22Rv1 (cell line): ENCODE results near the gene ATRNL1.

Experiments used
- CTCF ChIP-seq: fragments of 450-650 bp; IDR thresholded peaks from 2 replicates; pipeline ENCODE4 v1.5.1; 2017; ENCODE audit warnings: mild to moderate bottlenecking
- ZFX ChIP-seq: fragments of 450-650 bp; IDR thresholded peaks from 2 replicates; pipeline ENCODE4 v1.6.1; 2017; ENCODE audit warnings: antibody characterized with exemption, borderline replicate concordance

DNA sequence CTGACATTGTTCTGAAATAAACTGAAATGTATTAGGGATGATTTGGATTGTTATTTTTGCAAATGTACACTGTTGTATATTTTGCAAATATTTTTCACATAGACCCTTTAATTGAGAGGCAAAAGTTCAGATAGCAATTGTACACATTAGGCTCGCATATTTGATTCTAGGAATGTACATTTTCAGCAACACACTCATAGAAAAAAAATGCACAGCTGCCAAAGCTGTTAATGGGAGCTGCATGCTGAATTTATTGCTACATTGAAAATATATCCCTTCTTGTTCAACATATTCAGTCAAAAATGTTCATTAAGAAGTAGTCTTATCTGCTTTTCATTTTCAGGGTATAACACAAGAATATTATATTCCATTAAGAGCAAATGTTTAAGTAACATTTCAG, 512.9 kb downstream of the ATRNL1 start:
- TF ChIP-seq CTCF = no peak
- TF ChIP-seq ZFX = no peak
